ENCODE measurements around the gene MST1.

The MST1 gene

DNA sequence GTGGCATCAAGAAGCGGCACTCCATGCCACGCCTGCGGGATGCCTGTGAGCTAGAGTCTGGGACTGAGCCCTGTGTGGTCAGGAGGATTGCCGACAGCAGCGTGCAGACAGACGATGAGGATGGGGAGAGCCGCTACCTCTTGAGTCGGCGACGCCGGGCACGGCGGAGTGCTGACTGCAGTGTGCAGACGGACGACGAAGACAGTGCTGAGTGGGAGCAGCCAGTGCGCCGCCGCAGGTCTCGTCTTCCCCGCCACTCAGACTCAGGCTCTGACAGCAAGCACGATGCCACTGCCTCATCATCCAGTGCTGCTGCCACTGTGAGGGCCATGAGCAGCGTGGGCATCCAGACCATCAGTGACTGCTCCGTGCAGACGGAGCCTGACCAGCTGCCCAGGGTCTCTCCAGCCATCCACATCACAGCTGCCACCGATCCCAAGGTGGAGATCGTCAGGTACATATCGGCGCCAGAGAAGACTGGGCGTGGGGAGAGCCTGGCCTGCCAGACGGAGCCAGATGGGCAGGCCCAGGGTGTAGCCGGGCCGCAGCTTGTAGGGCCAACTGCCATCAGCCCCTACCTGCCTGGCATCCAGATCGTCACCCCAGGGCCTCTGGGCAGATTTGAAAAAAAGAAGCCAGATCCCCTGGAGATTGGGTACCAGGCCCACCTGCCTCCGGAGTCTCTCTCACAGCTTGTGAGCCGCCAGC lies 31.9 kb downstream of the MST1 start:
- TF ChIP-seq CTCF (IDR thresholded peaks at IDR 0.05; ENCODE audit: low read length, missing control alignments), result no peak
- no peak for DNase-seq (ENCODE audit: low read depth)
- no peak overlapping the region for H3K4me3 ChIP-seq (replicated peaks; ENCODE audit: low read depth, low read length)

- peak; percentile 14 for DNase-seq (ENCODE audit: low read depth)
- H3K4me3 ChIP-seq (replicated peaks; ENCODE audit: low read depth, low read length), result no peak overlapping the region
- peak; percentile 22 for TF ChIP-seq CTCF (IDR thresholded peaks at IDR 0.05; ENCODE audit: low read length, missing control alignments)
These were observed 32.6 kb downstream of the MST1 start for GRCh38 chr3:49656541-49657112.

DNA sequence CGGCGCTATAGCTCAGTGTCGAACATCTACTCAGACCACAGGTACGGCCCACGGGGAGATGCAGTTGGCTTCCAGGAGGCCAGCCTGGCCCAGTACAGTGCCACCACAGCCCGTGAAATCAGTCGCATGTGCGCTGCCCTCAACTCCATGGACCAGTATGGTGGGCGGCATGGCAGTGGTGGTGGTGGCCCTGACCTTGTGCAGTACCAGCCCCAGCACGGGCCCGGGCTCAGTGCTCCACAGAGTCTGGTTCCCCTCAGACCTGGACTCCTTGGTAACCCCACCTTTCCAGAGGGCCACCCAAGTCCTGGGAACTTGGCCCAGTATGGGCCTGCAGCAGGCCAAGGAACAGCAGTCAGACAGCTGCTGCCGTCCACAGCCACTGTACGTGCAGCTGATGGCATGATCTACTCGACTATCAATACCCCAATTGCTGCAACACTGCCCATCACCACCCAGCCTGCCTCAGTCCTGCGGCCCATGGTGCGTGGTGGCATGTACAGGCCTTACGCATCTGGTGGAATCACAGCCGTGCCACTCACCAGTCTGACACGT lies 33.5 kb downstream of the MST1 start:
- TF ChIP-seq CTCF (IDR thresholded peaks at IDR 0.05; ENCODE audit: low read length, missing control alignments), result no peak
- DNase-seq (ENCODE audit: low read depth), result no peak

DNA sequence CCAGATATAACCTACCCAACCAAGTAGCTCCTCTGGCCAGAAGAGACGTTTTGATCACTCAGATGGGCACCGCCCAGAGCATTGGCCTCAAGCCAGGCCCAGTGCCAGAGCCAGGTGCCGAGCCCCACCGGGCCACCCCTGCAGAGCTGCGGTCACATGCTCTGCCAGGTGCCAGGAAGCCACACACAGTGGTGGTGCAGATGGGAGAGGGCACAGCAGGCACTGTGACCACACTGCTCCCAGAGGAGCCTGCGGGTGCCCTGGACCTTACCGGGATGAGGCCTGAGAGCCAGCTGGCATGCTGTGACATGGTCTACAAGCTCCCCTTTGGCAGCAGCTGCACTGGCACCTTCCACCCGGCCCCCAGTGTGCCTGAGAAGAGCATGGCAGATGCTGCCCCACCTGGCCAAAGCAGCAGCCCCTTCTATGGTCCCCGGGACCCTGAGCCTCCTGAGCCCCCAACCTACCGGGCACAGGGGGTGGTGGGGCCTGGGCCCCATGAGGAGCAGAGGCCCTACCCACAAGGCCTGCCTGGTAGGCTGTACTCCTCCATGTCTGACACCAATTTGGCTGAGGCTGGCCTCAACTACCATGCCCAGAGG lies 34.2 kb downstream of the MST1 start:
- no peak overlapping the region for H3K4me3 ChIP-seq (replicated peaks; ENCODE audit: low read depth, low read length)
- no peak for DNase-seq (ENCODE audit: low read depth)
- no peak for TF ChIP-seq CTCF (IDR thresholded peaks at IDR 0.05; ENCODE audit: low read length, missing control alignments)

More for the DNA sequence above, 33.5 kb downstream of the MST1 start:
- H3K4me3 ChIP-seq (replicated peaks; ENCODE audit: low read depth, low read length), result no peak overlapping the region

DNA sequence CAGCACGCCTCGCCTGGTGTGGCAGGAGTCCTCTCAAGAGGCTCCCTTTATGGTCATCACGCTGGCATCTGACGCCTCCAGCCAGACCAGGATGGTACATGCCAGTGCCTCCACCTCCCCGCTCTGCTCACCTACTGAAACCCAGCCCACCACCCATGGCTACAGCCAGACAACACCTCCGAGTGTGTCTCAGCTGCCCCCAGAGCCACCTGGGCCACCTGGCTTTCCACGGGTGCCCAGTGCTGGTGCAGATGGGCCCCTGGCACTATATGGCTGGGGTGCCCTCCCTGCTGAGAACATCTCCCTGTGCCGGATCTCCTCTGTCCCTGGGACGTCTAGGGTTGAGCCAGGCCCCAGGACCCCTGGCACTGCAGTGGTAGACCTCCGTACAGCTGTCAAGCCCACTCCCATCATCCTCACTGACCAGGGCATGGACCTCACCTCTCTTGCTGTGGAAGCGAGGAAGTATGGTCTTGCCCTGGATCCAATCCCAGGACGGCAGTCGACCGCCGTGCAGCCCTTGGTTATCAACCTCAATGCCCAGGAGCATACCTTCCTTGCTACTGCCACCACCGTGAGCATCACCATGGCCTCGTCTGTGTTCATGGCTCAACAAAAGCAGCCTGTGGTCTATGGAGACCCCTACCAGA lies 35.0 kb downstream of the MST1 start:
- H3K4me3 ChIP-seq (replicated peaks; ENCODE audit: low read depth, low read length), result no peak overlapping the region
- no peak for DNase-seq (ENCODE audit: low read depth)
- no peak for TF ChIP-seq CTCF (IDR thresholded peaks at IDR 0.05; ENCODE audit: low read length, missing control alignments)

GRCh38 chr3:49653621-49654020 lies 35.7 kb downstream of the MST1 start:
- H3K4me3 ChIP-seq (replicated peaks; ENCODE audit: low read depth, low read length), result no peak overlapping the region
- TF ChIP-seq CTCF (IDR thresholded peaks at IDR 0.05; ENCODE audit: low read length, missing control alignments), result no peak
- DNase-seq (ENCODE audit: low read depth), result no peak
